Stimulated activated naive B cell treated with anti-CD40 and anti-IgM and Interleukin-4, amounts not matched to agents 10 μg/mL and 1 μg/mL and 100 μg/mL, for 72 hours (primary cell): Measurements from ENCODE around the gene UGT1A6.
"Not testable (repeated sequence)": the region's sequence is repeated elsewhere in the genome, so short reads cannot be mapped to it uniquely, and the experiment has no call there.

Experiments used
- ATAC-seq, 2 donors: fragments of 150-1000 bp; cut with Tn5 transposase; replicated peaks; 2 replicates each; pipeline ENCODE4 v1.10.0; 2021; ENCODE audit warnings: moderate library complexity in 1 of 2
- DNase-seq: peaks from one replicate; pipeline ENCODE4 v3.0.0; 2021
- H3K27ac Mint-ChIP-seq: one replicate; pipeline ENCODE4 v1.8.0; 2022; ENCODE audit warnings: mild to moderate bottlenecking, mixed read lengths
- H3K27me3 Mint-ChIP-seq, 2 donors: one replicate each; pipeline ENCODE4 v1.8.0; 2022; ENCODE audit warnings: mixed read lengths in 2 of 2
- H3K36me3 Mint-ChIP-seq, 2 donors: one replicate each; pipeline ENCODE4 v1.8.0; 2022; ENCODE audit warnings: mixed read lengths in 2 of 2, mild to moderate bottlenecking in 1 of 2
- H3K4me1 Mint-ChIP-seq, 2 donors: one replicate each; pipeline ENCODE4 v1.8.0; 2022; ENCODE audit warnings: mixed read lengths in 2 of 2, mild to moderate bottlenecking in 1 of 2
- H3K4me3 Mint-ChIP-seq, 2 donors: one replicate each; pipeline ENCODE4 v1.8.0; 2022; ENCODE audit warnings: mild to moderate bottlenecking in 2 of 2, mixed read lengths in 2 of 2, moderate library complexity in 1 of 2
- H3K9me3 Mint-ChIP-seq, 2 donors: one replicate each; pipeline ENCODE4 v1.8.0; 2022; ENCODE audit warnings: mixed read lengths in 2 of 2, mild to moderate bottlenecking in 1 of 2

Gene UGT1A6

GRCh38 chr2:233693963-233694362 lies 1.3 kb downstream of the UGT1A6 start:
- H3K9me3 Mint-ChIP-seq = no peaks in the 10 kb centered on the region
- DNase-seq (no peak), ATAC-seq (no peak)
- peaks cover 3 to 6% of the 10 kb centered on the region in 2 donors for H3K27me3 Mint-ChIP-seq
- no peak overlapping the region for H3K27ac Mint-ChIP-seq
- H3K4me3 Mint-ChIP-seq = no peak overlapping the region
- no peaks in the 10 kb centered on the region for H3K36me3 Mint-ChIP-seq
- H3K4me1 Mint-ChIP-seq = peaks cover 6 to 10% of the 10 kb centered on the region in 2 donors

- Mint-ChIP-seq H3K9me3 (no peaks in the 10 kb centered on the region), H3K36me3 (no peaks in the 10 kb centered on the region), H3K4me3 (no peak overlapping the region), H3K27me3 (peaks cover 6 to 14% of the 10 kb centered on the region in 2 donors), H3K27ac (no peak overlapping the region), H3K4me1 (peaks cover 2 to 6% of the 10 kb centered on the region in 2 donors)
- DNase-seq (no peak), ATAC-seq (no peak)
Observed at GRCh38 chr2:233698740-233699139, 6.0 kb downstream of the UGT1A6 start.

GRCh38 chr2:233699424-233700027 lies 6.8 kb downstream of the UGT1A6 start:
- H3K36me3 Mint-ChIP-seq = peaks cover 0 to 4% of the 10 kb centered on the region in 2 donors
- no peak overlapping the region for H3K27ac Mint-ChIP-seq
- no peak overlapping the region for H3K4me3 Mint-ChIP-seq
- peaks cover 10 to 11% of the 10 kb centered on the region in 2 donors for H3K27me3 Mint-ChIP-seq
- no peak for DNase-seq
- peaks cover 0 to 4% of the 10 kb centered on the region in 2 donors for H3K9me3 Mint-ChIP-seq
- peaks cover 2 to 6% of the 10 kb centered on the region in 2 donors for H3K4me1 Mint-ChIP-seq
- no peak for ATAC-seq

GRCh38 chr2:233700028-233700635 lies 7.4 kb downstream of the UGT1A6 start:
- Mint-ChIP-seq H3K27me3 (peaks cover 10 to 16% of the 10 kb centered on the region in 2 donors), H3K9me3 (peaks cover 0 to 4% of the 10 kb centered on the region in 2 donors), H3K4me1 (peaks cover 2 to 6% of the 10 kb centered on the region in 2 donors), H3K27ac (no peak overlapping the region), H3K4me3 (no peak overlapping the region), H3K36me3 (peaks cover 0 to 4% of the 10 kb centered on the region in 2 donors)
- ATAC-seq (no peak), DNase-seq (no peak)

GRCh38 chr2:233700842-233701241 lies 8.2 kb downstream of the UGT1A6 start:
- not testable (repeated sequence) for ATAC-seq, H3K9me3 Mint-ChIP-seq, H3K36me3 Mint-ChIP-seq, DNase-seq, H3K27ac Mint-ChIP-seq, H3K4me3 Mint-ChIP-seq, H3K4me1 Mint-ChIP-seq
- peaks cover 10 to 19% of the 10 kb centered on the region in 2 donors for H3K27me3 Mint-ChIP-seq

- Mint-ChIP-seq H3K27ac (no peak overlapping the region), H3K27me3 (peaks cover 12 to 19% of the 10 kb centered on the region in 2 donors), H3K36me3 (peaks cover 0 to 4% of the 10 kb centered on the region in 2 donors), H3K4me3 (no peak overlapping the region), H3K9me3 (peaks cover 0 to 4% of the 10 kb centered on the region in 2 donors), H3K4me1 (no peaks in the 10 kb centered on the region)
- DNase-seq (no peak), ATAC-seq (no peak)
Observed at GRCh38 chr2:233702238-233702637, 9.5 kb downstream of the UGT1A6 start.

- Mint-ChIP-seq H3K4me1 (peaks cover 0 to 1% of the 10 kb centered on the region in 2 donors), H3K27ac (no peak overlapping the region), H3K9me3 (peaks cover 0 to 4% of the 10 kb centered on the region in 2 donors), H3K4me3 (no peak overlapping the region), H3K27me3 (peaks cover 14 to 20% of the 10 kb centered on the region in 2 donors), H3K36me3 (peaks cover 0 to 4% of the 10 kb centered on the region in 2 donors)
- ATAC-seq (no peak), DNase-seq (no peak)
Observed at GRCh38 chr2:233705911-233706506, 13.3 kb downstream of the UGT1A6 start.

GRCh38 chr2:233706720-233707119 lies 14.0 kb downstream of the UGT1A6 start:
- peaks cover 0 to 4% of the 10 kb centered on the region in 2 donors for H3K36me3 Mint-ChIP-seq
- peaks cover 0 to 4% of the 10 kb centered on the region in 2 donors for H3K9me3 Mint-ChIP-seq
- H3K4me3 Mint-ChIP-seq = no peak overlapping the region
- no peak overlapping the region for H3K27ac Mint-ChIP-seq
- H3K27me3 Mint-ChIP-seq = peaks cover 21% of the 10 kb centered on the region in 2 donors
- DNase-seq (no peak), ATAC-seq (no peak)
- H3K4me1 Mint-ChIP-seq = peaks cover 7 to 8% of the 10 kb centered on the region in 2 donors

GRCh38 chr2:233707940-233708644 lies 15.4 kb downstream of the UGT1A6 start:
- Mint-ChIP-seq H3K27ac (no peak overlapping the region), H3K27me3 (peaks cover 20 to 26% of the 10 kb centered on the region in 2 donors), H3K4me1 (peaks cover 7 to 9% of the 10 kb centered on the region in 2 donors), H3K9me3 (peaks cover 0 to 4% of the 10 kb centered on the region in 2 donors), H3K4me3 (no peak overlapping the region), H3K36me3 (peaks cover 0 to 4% of the 10 kb centered on the region in 2 donors)
- ATAC-seq = no peak
- DNase-seq = no peak

GRCh38 chr2:233708942-233709341 lies 16.3 kb downstream of the UGT1A6 start:
- Mint-ChIP-seq H3K9me3 (peaks cover 0 to 2% of the 10 kb centered on the region in 2 donors), H3K27ac (no peak overlapping the region)

GRCh38 chr2:233711312-233712008 lies 18.8 kb downstream of the UGT1A6 start:
- H3K36me3 Mint-ChIP-seq = no peaks in the 10 kb centered on the region
- no peaks in the 10 kb centered on the region for H3K9me3 Mint-ChIP-seq
- no peak overlapping the region for H3K27ac Mint-ChIP-seq
- DNase-seq (peak; percentile 48), ATAC-seq (peak; percentile 87 to 90)
- no peak overlapping the region for H3K4me3 Mint-ChIP-seq
- peaks cover 7 to 9% of the 10 kb centered on the region in 2 donors for H3K4me1 Mint-ChIP-seq
- H3K27me3 Mint-ChIP-seq = peaks cover 17 to 25% of the 10 kb centered on the region in 2 donors

More at GRCh38 chr2:233708942-233709341, 16.3 kb downstream of the UGT1A6 start:
- Mint-ChIP-seq H3K4me3 (no peak overlapping the region), H3K36me3 (peaks cover 0 to 3% of the 10 kb centered on the region in 2 donors), H3K4me1 (peaks cover 7 to 9% of the 10 kb centered on the region in 2 donors), H3K27me3 (peaks cover 20 to 27% of the 10 kb centered on the region in 2 donors)
- DNase-seq (no peak), ATAC-seq (no peak)

- DNase-seq = no peak
- peak within 1 kb of the TSS; percentile 16 for H3K27ac Mint-ChIP-seq
- no peak for ATAC-seq
- no peak within 1 kb of the TSS for H3K4me3 Mint-ChIP-seq
- H3K9me3 Mint-ChIP-seq = no peaks in the 10 kb centered on the region
- peaks cover 19 to 28% of the 10 kb centered on the region in 2 donors for H3K27me3 Mint-ChIP-seq
- H3K4me1 Mint-ChIP-seq = peaks cover 7 to 9% of the 10 kb centered on the region in 2 donors
- H3K36me3 Mint-ChIP-seq = no peaks in the 10 kb centered on the region
Observed at GRCh38 chr2:233712611-233713261, 20.0 kb downstream of the UGT1A6 start, which contains the start of gene UGT1A5. TSS of gene UGT1A5 (plus strand) at chr2:233712907. CDS start at chr2:233712992, 85 bp downstream.

- no peak overlapping the region for H3K27ac Mint-ChIP-seq
- no peak for DNase-seq
- H3K9me3 Mint-ChIP-seq = no peaks in the 10 kb centered on the region
- no peak overlapping the region for H3K4me3 Mint-ChIP-seq
- ATAC-seq = no peak
- no peaks in the 10 kb centered on the region for H3K36me3 Mint-ChIP-seq
- peaks cover 18 to 30% of the 10 kb centered on the region in 2 donors for H3K27me3 Mint-ChIP-seq
- H3K4me1 Mint-ChIP-seq = peaks cover 7 to 9% of the 10 kb centered on the region in 2 donors
Observed at GRCh38 chr2:233713262-233713615, 20.5 kb downstream of the UGT1A6 start.
